Spleen (tissue), 7 donors: ENCODE results near the gene ITPK1.
A peak's percentile ranks its signal among the peaks of the same experiment; 100 is the strongest.

Experiments
- CTCF ChIP-seq, 11 experiments: fragments of 200-600 bp in 7 of 11; fragments of 450-650 bp in 4 of 11; sonication (generic) in 4 of 11; IDR thresholded peaks in 8 of 11; conservative IDR thresholded peaks in 3 of 11; 1 replicate in 7 of 11; 2 replicates in 4 of 11; pipeline versions ENCODE4 v1.4.0 to v1.8.0; 2016 to 2021; ENCODE audit warnings: antibody characterized with exemption in 11 of 11, inconsistent platforms in 4 of 11, mild to moderate bottlenecking in 1 of 11
- POLR2A ChIP-seq, 3 donors: fragments of 450-650 bp; IDR thresholded peaks; one replicate each; pipeline ENCODE4 v1.5.1; 2017; ENCODE audit warnings: antibody characterized with exemption in 3 of 3, mild to moderate bottlenecking in 1 of 3
- POLR2AphosphoS5 ChIP-seq, 3 donors: sonication (generic); formaldehyde crosslinking; IDR thresholded peaks; one replicate each; pipeline ENCODE4 v1.5.1; 2017; ENCODE audit warnings: antibody characterized with exemption in 3 of 3
- donor health status: DM: no; HTN: no; CAD: no; lungs with moderate emphysema.
- donor health status: DM: no; HTN: no; CAD: no.
- donor health status: DM: no; HTN: no; CAD: no.

GRCh38 chr14:92941531-92941930 lies 174.2 kb downstream of the ITPK1 start:
- no peak for TF ChIP-seq POLR2A (IDR thresholded peaks at IDR 0.05)
- no peak for TF ChIP-seq CTCF (IDR thresholded peaks at IDR 0.05 in 8 of 11, conservative IDR thresholded peaks at IDR 0.05 in 3 of 11)
- peak in 1 of 3 donors; percentile 26 for TF ChIP-seq POLR2AphosphoS5 (IDR thresholded peaks at IDR 0.05)
